GM21786 (cell line): Measurements from ENCODE around the gene KRT6A.

Experiments used
- ATAC-seq: cut with Tn5 transposase; IDR thresholded peaks from one replicate; pipeline ENCODE4 v1.9.1; 2021; ENCODE audit not compliant: unreplicated experiment

The KRT6A gene

DNA sequence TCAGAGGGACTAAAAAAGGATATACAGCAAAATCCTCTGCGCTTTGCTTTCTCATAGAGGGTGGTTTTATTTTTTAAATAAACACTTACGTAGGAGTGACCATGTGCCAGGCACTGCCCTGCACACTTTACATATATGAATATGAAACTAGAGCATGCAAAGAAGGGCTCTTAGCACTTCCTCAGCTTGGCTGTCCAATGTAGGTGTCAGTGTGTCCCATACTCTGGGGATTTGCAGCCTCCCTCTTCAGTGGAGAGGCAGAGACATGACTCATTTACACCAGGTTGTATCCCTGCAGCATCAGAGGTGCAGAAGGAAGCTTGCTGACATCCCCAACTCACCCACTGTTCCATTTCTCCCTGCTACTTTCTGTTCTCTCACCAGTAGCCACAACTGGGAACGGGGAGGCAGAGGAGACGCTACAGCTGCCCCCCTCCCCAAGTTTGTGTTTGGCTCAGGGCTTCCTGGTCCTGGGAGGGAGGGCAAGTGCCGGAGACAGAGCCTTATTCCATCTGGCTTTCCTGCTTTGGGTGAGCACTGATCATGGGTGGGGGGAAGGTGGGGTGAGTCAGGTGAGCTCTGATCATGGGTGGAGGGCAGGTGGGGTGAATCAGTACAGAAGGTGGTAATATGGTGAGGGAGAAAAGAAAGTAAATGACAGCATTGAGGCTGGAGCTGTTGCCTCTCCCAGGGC is 32.0 kb upstream of the KRT6A start:
- ATAC-seq = no peak

DNA sequence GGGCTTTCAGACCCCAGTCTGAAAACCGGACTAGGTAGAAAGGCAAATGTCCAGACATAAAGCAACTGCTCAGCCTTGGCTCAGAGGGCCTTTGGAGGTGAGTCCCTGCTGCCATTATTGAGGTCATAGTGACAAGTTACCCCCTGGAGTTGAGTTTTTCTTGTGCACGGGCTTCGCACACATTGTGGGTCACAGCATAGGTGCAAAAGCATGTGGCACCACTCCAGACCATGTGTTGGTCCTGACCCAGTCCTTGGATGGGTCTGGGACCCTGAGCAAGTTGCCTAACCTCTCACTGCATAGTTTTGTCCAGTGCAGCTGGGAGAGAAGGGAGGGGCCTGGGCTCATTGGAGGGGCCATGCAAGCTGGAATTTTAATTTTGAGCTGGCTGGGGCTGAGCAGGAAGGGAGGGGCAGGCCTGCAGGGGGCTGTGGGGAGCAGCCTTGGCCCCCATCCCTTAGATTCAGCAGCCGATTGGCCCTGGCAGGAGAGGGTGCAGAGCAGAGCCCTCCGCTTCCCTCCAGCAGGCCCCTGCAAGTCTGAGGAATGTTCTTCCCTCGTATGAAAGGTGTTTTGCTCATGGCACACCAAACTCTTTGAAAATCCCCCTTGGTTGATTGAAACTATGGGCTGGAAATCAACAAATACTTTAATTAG is 31.3 kb upstream of the KRT6A start:
- ATAC-seq = no peak

DNA sequence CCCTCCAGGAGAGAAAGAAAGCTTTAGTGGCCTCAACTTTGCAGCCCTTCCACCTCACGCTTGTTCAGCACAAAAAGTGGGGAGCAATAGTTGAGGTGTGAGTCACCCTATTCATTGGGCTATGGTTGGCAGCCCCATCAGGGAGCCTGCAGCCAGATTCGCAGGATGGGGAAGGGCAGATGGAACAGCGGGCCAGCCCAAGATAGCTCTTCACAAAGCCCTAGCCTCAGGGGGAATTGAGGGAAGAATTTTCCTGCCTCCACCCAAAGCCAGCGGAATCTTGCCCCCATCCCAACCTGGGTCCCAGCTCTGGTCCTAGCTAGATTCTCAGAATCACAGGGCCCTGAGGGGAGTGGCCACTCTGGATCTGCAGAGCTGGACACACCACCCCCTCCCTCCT is 30.8 kb upstream of the KRT6A start:
- no peak for ATAC-seq

DNA sequence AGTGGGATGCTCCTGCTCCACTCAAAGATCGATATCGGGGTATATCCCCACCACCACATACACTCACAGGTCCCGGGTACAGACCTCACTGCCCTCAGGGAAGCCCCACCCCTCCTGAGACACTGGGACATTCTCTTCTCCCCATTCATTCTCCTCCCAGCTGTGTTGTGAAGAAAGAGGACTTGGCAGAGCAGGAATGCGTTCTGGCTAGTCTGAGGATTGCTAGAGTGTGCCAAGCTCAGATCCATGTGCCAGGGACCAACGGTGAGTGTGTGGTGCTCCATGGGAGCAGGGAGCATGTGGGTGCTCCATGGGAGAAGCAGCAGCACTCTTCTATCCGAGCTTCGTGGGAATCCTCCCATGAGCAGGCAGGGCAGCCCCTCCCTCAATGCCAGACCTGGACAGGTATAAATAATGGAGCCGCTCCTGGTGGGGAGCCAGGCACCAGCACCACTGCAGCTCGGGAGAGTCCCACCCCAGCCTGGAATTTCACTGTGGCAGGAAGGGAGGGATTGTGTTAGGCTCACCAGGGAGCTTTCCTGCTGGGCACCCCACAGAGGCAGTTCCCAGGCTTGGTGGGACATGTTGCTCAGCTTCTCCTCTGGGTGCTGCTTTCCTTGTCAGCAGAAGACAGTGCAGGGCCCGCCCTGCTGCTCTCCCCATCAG is 29.4 kb upstream of the KRT6A start:
- no peak for ATAC-seq

DNA sequence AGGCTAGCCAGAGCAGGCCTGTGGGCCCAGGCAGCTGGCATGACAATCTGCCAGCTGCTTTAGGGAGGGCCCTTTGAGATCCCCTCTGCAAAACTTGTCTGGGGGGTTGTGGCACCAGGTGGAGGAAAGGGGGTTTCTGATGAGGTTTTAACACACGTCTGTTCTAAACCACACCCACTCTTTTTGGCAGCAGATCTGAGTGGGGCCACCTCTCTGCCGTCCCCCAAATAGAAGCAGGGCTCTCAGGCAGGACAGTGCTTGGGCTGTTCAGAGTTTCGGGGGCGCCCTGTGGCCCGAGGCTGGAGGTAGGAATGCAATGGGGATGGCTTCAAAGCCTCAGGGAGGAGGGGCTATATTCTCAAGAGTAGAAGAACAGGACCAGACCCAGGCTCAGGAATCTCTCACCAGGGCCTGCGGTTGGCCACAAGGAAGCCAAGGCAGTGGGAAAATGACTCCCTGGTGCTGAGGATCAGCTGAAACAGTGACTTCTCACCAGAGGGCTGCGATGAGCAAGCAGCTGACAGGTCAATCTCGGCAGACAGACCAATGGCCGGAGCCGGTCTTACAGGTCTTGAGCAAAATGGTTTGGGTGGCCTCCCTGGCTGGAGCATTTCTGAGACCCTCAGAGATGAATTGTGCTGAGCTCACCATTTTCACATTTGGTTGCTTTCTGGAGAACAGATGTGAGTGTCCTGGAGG is 28.7 kb upstream of the KRT6A start:
- no peak for ATAC-seq

DNA sequence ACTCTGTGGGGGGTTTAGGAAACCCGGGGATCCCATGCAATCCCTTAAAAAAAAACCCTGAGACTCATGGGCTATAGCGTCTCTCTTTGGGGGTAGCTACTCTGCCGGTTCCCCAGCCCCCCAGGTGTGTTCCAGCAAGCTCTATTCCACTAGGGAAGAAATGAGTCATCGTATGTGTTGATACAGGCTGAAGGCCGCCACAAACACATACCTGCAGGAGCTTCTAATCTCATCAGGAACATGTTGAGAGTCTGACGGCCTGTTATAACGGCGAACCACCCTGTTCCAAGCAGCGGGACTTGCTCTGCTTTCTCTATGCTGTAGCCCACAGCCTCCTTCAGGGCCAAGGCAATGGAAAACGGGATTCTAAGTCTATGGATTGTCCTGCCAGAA is 28.1 kb upstream of the KRT6A start:
- ATAC-seq = no peak

DNA sequence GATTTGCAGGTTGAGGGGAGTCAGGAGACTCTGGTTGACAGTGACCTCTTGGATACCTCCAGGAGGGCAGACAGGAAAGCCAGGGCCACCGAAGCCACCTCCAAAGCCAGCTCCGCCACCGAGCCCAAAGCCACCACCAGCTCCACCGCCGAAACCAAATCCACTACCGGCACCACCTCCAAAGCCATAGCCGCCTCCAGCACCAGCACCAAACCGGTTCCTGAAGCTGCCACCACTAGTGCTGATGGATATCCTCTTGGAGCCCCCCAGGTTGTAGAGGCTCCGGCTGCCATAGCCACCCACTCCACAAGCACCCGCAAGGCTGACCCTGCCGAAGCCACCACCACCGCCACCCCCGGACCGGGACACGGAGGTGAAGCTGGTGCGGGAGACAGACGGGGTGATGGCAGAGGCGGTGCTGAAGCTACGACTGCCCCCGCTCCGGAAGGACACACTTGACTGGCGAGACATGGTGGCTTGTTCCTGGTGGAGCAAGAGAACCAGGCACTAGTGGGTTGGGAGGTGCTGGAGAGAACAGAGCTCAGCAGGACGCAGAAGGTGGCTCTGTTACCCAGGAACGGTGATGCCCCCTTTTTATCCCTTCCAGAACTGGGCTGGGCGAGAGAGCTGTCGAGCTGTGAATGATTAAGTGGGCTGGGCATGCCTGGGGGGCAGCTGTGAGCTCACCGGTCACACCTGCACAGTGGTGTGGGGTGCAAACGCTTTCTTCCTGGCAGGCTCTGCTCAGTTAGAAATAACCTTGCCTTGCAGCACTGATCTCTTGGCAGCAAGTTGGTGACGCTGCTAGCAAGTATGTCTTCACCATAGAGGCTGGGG is 27.0 kb upstream of the KRT6A start, which contains the start of gene KRT5:
TSS of gene KRT5 (minus strand) at position 569 of the 837 bp plus-strand sequence. CDS start at position 471, 98 bp downstream.
- ATAC-seq = no peak

DNA sequence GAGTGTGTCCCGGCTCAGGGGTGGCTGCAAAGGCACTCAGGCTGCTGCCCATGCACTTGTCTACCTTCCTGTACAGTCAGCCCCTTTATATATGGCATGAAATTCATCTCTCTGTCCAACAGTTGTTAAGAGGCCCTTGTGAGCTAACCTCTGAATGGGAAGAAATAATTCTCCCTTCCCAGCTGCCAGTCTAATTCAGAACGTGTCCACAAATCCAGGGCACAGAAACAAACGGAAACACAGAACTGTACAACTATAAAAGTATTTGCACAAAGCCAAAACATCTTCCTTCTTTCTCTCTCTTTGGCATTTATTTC is 26.3 kb upstream of the KRT6A start:
- ATAC-seq = no peak

DNA sequence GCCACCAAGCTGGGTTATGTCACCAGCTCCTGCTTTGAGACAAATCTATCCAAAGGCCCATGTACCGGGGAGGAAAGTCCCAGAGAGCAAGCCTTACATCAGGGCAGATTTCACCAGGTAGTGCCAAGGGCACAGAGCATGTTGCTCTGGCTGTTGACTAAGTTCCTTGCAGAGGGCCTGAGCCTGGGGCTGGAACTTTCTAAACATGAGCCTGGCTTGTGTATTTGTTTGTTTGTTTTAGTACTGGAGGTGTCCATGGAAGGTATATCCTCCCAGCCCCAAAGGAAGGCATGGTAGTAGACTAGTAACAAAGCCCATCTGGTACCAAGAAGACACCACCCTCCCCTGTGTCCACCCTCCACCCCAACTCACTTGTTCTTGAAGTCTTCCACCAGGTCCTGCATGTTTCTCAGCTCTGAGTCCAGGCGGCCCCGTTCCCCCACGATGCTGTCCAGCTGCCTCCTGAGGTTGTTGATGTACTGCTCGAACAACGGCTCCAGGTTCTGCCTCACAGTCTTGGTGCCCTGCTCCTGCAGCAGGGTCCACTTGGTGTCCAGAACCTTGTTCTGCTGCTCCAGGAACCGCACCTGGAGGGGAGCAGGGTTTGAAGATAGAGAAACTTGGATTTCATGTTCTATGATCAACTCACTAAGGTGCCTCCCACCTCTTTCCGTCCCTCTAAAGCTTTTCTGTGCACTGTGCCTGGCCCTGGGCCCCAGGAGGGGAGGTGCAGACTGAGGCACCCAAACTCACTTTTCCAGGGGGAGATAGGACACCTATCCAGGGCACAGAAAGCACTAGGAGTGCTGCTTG is 25.7 kb upstream of the KRT6A start:
- no peak for ATAC-seq

DNA sequence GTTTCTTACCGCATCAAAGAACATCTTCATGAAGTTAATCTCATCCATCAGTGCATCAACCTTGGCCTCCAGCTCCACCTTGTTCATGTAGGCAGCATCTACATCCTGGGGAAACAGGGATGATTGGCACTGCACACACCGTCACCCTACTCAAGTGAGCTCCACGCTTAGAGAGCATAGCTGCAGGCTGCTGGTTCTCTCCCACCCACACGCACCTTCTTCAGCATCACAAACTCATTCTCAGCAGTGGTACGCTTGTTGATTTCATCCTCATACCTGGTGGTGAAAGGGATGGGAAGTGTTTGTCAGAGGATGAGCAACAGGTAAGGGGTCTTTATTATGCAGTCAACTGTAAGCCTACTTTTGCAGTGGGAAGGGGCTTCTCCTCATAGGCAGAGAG is 24.8 kb upstream of the KRT6A start:
- no peak for ATAC-seq

DNA sequence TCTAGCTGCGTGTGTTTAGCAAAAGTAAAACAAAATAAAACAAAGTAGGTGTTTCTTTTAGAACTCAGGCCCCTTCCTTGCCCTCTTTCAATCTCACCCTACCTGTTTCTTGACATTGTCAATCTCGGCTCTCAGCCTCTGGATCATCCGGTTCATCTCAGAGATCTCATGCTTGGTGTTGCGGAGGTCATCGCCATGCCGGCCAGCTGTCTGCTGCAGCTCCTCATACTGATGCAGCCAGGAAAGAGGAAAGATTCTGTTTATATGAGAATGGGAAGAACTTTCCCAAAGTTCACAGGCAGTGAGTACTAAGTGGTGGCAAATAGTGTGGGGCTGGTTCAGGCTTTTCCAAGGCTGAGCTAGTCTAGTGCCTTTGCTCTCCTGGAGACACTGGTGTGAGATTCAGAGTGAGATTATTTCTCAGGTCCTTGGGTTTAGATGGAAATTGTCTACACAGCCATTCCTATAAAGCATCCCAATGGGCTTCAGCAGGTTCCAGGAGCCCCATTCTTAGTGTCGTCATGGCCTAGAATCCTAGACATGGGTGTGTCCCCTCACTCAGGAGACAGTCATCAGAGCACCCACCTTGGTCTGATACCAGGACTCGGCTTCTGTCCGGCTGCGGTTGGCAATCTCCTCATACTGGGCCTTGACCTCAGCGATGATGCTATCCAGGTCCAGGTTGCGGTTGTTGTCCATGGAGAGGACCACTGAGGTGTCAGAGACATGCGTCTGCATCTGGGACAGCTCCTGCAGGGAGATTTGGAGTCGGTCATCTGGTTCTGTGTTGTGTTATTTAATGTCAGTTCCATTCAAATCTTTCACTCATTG is 24.2 kb upstream of the KRT6A start:
- ATAC-seq = no peak

DNA sequence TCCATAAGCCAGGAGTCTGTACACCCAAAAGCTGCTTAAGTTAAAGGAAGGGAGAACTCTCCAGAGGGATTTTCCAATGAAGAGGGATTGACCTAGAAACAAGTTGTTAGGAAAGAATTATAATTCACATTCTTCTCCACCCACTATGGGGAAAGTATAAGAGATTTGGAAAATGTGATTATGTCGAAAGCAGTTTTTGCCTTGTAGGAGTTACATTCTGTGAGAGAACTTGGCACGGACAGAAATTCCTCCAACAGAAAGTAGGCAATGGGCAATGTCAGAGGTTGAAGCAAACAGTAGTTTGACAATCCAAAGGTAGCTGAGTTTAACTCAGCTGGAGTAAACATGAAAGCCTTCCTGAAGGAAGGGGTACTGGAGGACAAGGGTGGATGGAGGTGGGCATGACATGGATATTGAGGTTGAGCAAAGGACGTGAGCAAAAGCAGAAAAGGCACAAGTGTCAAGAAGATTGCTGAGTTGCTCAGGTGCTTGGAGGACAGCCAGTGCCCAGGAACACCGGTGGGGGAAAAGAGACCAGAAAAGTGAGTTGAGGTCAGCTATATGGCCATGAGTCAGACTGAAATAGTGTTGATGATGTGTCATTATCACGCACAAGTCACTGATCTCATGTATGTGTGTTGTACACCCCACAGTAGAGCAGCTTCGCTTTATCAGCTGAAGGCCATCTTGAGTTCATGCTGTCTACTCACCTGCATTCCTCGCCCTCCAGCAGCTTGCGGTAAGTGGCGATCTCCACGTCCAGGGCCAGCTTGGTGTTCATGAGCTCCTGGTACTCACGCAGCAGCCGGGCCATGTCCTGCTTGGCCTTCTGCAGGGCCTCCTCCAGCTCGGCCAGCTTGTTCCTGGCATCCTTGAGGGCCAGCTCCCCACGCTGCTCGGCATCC is 23.1 kb upstream of the KRT6A start:
- ATAC-seq = no peak

DNA sequence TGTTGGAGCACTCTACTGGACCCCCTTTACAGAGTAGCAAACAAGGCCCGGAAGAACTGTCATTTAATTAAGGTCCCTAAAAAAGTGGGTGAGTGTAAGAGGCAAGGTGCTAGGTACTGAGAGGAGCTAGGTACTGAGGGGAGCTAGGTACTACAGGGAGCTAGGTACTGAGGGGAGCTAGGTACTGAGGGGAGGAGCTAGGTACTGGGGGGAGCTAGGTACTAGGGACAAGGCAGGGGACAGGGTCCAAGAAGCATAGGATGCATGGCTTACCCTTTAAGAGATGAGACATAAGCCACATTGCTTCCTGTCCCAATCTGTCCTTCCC is 22.2 kb upstream of the KRT6A start:
- ATAC-seq = no peak

DNA sequence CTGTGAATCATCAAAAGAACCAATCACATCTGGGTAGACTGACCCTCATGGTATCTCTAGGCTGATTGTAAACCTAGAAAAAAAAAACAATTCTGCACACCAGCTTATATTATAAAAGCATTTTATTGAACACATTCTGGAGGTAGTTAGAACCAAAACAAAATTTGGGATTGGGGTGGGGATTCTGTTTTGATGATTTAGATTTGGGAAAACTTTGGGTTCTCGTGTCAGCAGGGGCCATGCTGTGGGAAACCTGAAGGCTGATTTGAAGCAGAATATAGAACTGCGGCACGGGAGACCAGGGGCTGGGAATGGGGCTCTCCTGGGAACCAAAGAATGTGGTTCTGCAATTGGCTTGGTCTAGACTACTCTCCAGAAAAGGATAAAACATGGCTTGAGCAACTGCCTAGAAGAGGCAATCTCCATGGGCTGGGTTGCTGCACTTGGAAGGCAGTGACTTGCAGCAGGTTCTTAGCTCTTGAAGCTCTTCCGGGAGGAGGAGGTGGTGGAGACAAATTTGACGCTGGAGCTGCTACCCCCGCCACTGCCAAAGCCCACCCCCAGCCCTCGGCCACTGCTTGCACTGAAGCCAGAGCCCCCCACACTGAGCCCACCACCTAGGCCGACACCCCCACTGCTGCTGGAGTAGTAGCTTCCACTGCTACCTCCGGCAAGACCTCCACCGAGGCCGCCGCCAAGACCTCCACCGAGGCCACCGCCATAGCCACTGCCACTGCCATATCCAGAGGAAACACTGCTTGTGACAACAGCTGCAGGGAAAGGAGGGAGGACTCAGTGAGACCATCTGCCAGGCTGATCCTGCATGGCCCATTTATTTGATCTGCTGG is 21.6 kb upstream of the KRT6A start:
- no peak for ATAC-seq

DNA sequence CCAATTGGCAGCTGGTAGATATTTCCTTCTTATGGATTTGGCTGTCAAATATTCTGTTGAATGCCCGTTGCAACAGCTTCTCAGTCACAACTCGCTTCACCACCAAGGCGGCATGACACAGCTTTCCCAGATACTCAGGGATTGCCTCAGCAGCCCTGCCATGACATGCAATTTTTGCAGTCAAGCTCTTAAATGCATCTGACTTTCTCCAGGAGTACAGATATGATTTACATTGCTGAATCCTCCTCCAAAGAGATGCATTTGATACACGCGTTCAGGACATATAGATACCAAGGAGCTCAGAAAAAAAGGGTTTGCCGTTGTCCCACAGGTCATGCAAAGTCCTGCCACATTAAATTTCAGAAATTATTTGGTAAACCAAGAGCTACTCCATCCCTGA is 20.7 kb upstream of the KRT6A start:
- ATAC-seq = no peak

DNA sequence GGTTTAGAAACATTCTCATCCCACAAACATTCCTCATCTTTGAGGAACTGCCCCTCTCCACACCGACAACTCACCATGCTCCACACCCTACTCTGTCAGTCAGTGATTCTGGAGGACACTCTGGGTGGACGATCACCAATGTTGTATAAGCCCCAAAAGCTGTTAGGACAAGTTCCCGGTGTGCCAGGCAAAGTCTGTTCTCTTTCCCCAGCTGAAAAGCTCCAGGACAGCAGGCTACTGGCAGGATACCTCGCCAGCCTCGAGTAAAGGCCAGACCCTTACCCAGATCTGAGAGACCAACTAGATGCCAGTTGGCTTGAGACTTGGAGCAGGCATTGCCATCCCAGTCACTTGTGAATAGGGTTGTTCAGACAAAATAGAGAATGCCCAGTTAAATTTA is 15.2 kb upstream of the KRT6A start:
- no peak for ATAC-seq

DNA sequence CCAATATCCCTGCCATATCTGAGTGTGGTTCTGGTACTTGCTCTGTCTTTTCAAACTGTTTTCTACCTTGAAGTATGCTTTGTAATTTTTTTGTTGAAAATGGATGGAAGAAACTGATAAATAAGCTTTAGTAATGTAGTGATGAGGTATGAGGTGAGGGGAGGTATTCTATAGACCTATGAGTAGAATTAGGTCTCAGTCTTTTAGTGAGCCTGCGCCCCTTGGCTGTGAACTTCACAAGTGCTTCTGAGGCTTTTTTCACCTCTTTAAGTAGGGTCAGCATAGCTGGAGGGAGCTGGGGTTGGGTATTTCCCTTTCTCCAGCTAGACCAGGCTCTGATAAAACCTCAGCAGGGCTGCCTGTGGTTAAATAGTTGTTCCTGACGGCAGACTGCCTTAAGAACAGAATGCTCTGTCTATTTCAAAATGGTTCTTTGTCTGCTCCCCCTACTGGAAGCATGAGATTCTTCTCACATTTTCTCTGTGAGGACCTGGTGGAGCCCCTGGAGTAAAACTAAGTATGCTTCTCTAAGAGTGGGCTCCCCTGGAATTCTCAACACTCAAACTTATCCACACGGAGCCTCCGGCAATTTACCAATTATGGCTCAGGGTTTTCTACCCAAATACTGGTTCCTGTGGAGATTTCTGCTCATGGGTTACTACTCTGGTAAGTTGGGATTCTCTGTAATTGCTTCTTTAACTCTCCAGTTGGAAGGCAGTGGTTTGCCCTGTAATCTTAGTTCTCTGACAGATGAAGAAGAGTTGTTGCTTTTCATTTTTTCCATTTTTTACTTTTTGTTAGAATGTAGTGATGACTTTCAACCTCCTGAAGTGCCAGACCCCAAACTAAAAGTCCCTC is 14.0 kb upstream of the KRT6A start:
- ATAC-seq = no peak
